Activated CD8-positive, alpha-beta memory T cell treated with anti-CD3 and anti-CD28 coated beads, Interleukin-2, amount 50 U/mL, for 48 hours (primary cell): ENCODE data around the gene ACAT2.
"Not testable (repeated sequence)": the region's sequence is repeated elsewhere in the genome, so short reads cannot be mapped to it uniquely, and the experiment has no call there.

Experiments used
- DNase-seq: peaks from one replicate; pipeline ENCODE4 v3.0.0-alpha.2; 2020

ACAT2 gene

GRCh38 chr6:159761873-159762680 lies at the start of gene ACAT2:
Gene ACAT2 (plus strand): TSS chr6:159762045. CDS start chr6:159762088, 43 bp downstream.
- DNase-seq = peak; percentile 95

GRCh38 chr6:159712389-159712788 lies 49.5 kb upstream of the ACAT2 start:
- DNase-seq = not testable (repeated sequence)

GRCh38 chr6:159713984-159714383 lies 47.9 kb upstream of the ACAT2 start:
- DNase-seq = no peak

GRCh38 chr6:159714404-159714803 lies 47.4 kb upstream of the ACAT2 start:
- DNase-seq = no peak

GRCh38 chr6:159715166-159715565 lies 46.7 kb upstream of the ACAT2 start:
- no peak for DNase-seq

- DNase-seq = no peak
These were observed 46.2 kb upstream of the ACAT2 start for GRCh38 chr6:159715605-159716004.

- no peak for DNase-seq
These were observed 45.4 kb upstream of the ACAT2 start for GRCh38 chr6:159716247-159717096.

- no peak for DNase-seq
These were observed 43.2 kb upstream of the ACAT2 start for GRCh38 chr6:159718634-159719033.

- DNase-seq = no peak
These were observed 42.6 kb upstream of the ACAT2 start for GRCh38 chr6:159719287-159719686.

GRCh38 chr6:159720708-159721107 lies 41.1 kb upstream of the ACAT2 start:
- DNase-seq = no peak

GRCh38 chr6:159721981-159722380 lies 39.9 kb upstream of the ACAT2 start:
- not testable (repeated sequence) for DNase-seq

GRCh38 chr6:159722655-159723054 lies 39.2 kb upstream of the ACAT2 start:
- DNase-seq = no peak

- DNase-seq = no peak
These were observed 38.6 kb upstream of the ACAT2 start for GRCh38 chr6:159723259-159723658.

- DNase-seq = no peak
These were observed 37.1 kb upstream of the ACAT2 start for GRCh38 chr6:159724778-159725177.

GRCh38 chr6:159725208-159725607 lies 36.6 kb upstream of the ACAT2 start:
- not testable (repeated sequence) for DNase-seq

GRCh38 chr6:159726255-159726917 lies 35.5 kb upstream of the ACAT2 start:
- DNase-seq = no peak

- DNase-seq = peak; percentile 95
These were observed 34.7 kb upstream of the ACAT2 start, which contains the start of gene WTAP for GRCh38 chr6:159726918-159727716. Gene WTAP (plus strand): TSS chr6:159727506. CDS start chr6:159736266, 8,760 bp downstream.

- DNase-seq = no peak
These were observed 34.0 kb upstream of the ACAT2 start for GRCh38 chr6:159727717-159728445.

GRCh38 chr6:159728531-159728964 lies 33.3 kb upstream of the ACAT2 start:
- DNase-seq = no peak

- no peak for DNase-seq
These were observed 32.1 kb upstream of the ACAT2 start for GRCh38 chr6:159729598-159730331.

- no peak for DNase-seq
These were observed 31.5 kb upstream of the ACAT2 start for GRCh38 chr6:159730332-159730676.
